ENCODE measurements around the gene MAPRE2. TPM values are rescaled to one million over a fixed set of nuclear protein-coding genes. Genes with fewer than 3 reads are reported as not detected.
"Not testable (repeated sequence)": the region's sequence is repeated elsewhere in the genome, so short reads cannot be mapped to it uniquely, and the experiment has no call there.

Gene MAPRE2
- total RNA-seq, 1 donor from 2014 or later = 16.8 TPM

DNA sequence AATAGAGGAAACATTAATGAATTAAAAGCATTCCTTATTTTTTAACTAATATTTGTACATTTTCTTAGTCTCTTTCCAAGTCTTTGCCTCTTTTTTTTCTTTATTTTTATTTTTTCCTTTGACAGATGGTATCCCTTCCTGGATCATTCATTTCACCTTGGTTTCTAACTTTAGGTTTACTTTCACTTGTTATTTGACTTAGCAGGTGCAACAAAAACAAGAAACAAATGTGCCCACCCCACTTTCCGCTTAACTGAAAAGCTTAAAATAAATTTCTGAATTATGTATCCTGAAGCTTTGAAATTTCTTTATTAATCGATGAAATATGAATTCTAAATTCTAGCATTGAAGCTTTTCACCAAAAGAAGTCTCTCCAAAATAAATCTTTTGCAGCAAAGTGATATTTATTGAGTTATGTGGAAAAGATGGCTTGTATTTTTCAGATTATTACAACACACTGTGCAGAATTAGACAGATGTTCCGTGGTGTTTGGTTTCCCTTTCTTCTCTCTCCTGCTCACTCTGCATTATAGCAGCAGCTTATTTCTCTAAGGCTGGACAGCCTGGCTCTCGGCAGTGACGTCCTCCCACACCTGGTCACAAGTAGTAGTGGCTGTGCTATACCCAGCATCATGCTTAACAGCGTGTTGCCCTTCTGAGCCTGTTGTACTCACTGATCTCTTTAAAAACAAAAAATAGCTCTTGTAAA is 100.5 kb downstream of the MAPRE2 start:
- ATAC-seq (no peak), DNase-seq (ENCODE audit: low spot score) (no peak)

DNA sequence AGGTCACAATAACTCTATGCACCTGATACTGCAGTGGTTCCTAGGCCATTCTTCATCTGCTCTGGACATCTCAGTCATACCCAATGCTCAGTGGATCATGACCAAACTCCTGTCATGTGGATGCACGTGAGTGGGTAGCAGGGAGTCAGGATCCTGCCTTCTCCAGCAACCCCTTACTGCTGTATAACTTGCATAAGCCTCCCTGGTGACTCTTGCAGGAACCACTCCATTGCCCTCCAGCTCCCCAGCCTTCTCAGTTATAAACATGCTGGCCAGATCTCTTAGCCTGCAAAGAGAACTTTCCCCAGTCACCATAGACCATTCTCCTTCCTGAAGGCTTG is 101.0 kb downstream of the MAPRE2 start:
- ATAC-seq (no peak), DNase-seq (ENCODE audit: low spot score) (no peak)

DNA sequence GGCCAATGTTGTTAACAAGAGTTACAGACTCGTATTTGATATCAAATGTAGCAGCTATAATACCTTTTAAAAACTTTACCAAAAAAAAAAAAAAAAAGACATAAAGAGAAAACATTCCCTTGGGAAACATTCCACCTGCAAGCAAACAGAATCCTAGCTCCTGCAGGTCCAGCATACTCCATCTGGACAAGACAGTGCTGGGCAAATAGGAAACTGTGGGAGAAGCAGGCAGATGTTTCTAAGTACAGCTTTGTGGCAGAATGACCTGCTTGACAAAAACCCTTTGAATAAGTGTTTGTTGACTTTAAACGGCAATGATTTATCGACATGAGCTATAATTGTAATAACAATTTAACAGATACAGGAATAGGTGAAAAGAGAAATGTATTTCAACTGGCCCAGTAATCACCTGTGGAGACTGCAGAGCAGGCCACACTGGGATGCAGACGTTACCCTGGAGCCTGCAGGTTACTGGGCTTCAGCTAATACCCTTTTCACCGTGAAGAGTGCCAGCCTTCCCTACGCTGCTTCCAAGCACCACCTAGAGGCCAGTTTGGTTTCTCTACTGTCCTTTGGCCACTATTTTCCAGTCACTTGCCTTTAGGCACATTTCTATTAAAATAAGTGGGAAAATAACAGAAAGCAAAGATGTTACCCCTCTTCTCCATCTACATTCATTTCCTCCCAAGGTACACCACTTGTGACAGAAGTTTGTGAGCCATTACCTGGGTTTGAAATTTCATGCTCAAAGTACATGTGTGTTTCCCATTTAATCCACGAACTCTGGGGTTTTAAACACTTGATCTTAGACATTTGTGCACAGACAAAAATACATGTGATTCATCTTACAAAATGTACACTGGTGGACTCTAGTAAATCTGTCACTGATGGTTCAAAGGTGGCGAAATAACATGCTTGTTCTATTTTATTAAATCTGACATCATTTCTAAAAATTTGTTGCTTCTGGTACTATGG is 102.7 kb downstream of the MAPRE2 start:
- ATAC-seq = peak; percentile 100
- peak; percentile 69 for DNase-seq (ENCODE audit: low spot score)

DNA sequence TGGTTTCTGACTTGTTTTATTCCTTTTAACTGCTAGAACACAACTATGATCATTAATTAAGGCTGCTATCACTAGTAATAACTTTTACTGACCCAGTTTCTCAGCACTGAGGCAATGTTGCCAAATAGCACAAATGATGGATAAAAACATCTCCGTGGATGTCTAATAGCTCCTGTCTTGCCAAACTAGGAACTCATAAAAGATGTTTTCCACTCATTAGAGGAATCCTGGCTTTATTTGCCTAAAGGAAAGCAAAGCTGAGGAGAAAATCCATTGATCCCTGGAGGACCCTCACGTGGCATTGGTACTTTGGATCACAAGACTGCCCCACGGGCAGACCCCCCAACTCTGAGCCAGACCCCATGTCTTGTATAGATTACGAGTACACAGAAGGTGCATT is 103.5 kb downstream of the MAPRE2 start:
- no peak for DNase-seq (ENCODE audit: low spot score)
- ATAC-seq = no peak

DNA sequence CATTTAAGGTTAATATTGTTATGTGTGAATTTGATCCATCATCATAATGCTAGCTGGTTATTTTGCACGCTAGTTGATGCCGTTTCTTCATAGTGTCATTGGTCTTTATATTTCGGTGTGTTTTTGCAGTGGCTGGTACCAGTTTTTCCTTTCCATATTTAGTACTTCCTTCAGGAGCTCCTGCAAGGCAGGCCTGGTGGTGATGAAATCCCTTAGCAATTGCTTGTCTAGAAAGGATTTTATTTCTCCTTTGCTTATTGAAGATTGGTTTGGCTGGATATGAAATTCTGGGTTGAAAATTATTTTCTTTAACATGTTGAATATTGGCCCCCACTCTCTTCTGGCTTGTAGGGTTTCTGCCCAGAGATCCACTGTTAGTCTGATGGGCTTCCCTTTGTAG is 109.0 kb downstream of the MAPRE2 start:
- not testable (repeated sequence) for DNase-seq (ENCODE audit: low spot score); ATAC-seq

DNA sequence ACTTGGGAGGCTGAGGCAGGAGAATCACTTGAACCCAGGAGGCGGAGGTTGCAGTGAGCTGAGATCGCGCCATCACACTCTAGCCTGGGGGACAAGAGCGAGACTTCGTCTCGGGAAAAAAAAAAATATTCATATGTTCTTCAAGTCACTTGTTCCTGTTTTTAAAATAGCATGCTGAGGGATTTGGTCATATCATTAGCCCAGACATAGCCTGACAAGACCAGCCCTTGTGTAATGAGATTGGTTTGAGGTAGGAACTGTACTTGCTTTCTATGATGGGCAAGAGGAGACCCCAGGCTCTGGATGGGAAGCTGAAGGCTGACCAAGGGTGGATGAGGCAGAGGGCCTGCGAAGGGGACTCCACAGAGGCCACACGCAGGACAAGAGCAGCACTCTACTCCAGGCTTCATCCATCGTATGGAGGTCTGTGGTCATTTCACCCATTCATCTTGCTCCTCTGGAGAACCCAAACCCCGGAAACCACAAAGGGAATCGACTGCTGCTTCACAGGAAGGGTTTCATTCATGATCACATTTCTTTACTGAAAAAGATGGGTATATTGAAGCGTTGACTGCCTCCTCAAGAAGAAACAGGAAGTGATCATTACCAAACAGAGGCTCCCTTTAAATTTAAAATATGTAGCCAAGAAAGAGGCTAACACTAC is 112.5 kb downstream of the MAPRE2 start:
- ATAC-seq (no peak), DNase-seq (ENCODE audit: low spot score) (no peak)

DNA sequence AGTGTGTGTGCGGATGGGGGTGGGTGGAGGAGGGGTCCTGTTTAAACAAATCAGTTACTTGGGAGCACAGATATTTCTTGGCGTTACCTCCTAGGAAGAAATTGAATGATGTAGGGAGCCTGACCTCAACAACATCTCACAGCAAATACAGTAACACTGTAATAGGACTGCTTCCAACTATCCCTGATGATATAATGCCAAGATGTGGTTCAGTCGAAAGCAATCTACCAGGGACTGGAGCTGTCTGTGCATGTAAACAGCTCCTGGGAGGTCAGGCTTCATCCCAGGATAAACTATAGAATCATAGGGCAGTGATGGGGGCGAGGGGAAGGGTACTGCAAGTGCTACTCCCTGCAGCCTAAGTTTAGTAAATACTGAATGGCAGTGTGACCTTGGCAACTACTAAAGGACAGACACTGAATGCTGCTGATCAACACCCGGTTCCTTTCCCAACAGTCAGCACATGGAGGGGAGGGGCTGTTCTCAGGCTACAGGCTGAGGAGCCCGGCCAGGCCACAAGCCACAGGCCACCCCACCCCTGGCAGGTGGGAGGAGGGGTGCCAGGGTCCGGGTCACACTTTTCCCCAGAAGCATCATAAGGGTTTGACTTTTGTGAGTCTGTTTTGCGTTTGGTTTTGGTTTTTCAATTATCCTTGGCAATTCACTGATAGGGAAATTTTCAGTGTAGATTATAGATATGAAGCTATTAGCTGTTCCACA is 114.3 kb downstream of the MAPRE2 start:
- DNase-seq (ENCODE audit: low spot score) = no peak
- no peak for ATAC-seq

DNA sequence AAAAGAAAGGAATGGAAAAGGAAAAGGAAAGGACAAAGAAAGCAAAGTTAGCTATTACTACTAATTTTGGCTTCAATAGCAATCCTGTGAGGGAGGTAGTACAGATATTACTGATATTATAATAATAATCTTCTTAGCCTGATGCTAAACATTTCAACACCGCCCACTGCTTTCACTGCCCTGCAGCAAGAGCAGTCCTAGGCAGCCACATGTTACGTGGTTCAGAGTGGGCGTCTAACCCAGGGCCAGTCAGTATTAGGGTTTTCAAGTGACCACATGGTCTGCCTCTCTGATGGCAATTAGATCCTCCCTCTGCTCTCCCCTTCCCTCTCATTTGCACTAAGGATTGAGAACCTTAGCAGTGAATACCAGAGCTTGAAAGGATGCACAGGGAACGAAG is 116.0 kb downstream of the MAPRE2 start:
- DNase-seq (ENCODE audit: low spot score) (no peak), ATAC-seq (no peak)

DNA sequence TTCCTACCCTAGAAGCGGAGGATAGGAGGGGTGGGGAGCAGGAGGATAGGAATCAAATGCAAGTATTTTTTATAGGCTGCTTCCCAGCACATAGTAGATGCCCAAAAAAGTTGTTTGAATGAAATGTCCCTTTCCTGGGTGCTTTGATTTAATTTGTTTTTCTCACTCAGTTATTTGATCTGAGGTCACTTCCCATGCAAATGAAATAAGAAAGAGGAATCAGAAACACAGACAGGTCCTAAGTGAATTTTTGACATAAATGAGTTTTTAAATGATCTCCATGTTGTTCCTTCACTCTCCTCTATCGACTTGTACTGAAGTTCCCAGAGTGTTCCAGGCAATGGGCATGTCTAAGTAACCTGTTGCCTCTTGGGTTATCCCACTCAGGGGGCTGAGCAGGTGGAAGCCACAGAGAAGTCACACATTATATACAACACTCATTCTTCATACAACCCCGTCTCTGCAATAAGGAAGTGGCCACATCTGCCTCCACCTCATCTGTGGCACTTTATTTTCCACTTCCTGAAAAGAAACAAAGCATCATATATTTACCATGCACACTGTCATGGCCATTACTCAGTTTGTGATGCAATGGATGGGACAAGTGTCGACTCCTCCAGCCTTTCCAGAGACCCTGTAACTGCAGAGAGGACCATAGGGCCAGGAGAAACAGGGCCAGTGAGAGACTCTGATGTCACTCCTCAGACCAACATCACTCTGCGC is 117.7 kb downstream of the MAPRE2 start:
- DNase-seq (ENCODE audit: low spot score) (no peak), ATAC-seq (no peak)

DNA sequence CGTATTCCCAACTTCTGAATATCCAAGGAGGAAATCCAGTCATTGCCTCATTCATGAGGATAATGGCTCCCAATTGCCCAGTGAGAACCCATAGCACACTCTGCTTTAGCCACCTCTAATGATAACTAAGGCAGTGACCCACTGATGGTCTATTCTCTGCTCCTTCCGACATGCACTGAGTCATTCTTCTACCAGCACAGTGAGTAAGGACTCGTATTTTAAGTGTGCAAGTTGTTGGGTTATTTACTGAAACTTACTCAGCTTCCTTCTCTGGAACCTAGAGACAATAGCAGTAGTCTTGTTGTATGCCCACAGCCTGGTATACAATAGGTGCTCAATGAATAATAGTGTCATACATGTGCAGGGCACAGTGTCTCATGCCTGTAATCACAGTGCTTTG is 118.6 kb downstream of the MAPRE2 start:
- no peak for ATAC-seq
- DNase-seq (ENCODE audit: low spot score) = no peak

DNA sequence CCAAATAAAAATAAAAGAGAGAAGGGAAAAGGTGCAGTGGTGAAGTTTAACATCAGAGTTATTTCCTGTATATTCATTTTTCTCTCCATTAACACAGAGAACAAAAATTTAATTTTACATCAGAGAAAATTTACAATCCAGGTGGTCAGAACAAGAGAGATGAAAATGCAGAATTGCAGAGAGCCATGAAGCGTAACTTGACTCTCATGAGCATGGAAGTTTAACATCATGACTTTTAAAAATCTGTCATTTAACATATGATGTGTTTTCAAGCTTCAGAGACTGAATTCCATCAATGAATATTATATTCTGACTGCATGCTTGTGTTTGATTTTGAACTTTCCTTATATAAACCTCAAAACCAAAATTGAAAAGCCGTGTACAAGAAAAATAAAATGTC is 120.3 kb downstream of the MAPRE2 start:
- ATAC-seq = no peak
- DNase-seq (ENCODE audit: low spot score) = no peak

DNA sequence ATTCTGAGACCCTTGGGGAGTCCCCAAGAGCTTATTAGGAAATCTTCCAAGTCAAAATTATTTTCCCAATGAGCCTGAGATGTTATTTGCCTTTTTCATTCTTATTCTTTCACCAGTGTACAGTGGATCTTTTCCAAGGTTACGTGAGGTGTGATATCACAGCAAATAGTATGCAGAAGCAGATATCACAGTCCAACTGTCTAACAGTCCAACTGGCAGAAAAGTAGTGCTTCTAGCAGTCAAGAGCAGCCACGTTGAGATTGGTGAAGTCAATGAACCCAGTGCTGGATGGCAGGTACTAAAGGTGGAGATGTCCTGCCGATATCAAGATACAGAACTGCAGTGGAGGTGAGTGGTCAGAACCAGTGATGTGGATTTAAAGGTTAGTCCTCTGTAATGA is 120.7 kb downstream of the MAPRE2 start:
- DNase-seq (ENCODE audit: low spot score) = no peak
- peak; percentile 79 for ATAC-seq

DNA sequence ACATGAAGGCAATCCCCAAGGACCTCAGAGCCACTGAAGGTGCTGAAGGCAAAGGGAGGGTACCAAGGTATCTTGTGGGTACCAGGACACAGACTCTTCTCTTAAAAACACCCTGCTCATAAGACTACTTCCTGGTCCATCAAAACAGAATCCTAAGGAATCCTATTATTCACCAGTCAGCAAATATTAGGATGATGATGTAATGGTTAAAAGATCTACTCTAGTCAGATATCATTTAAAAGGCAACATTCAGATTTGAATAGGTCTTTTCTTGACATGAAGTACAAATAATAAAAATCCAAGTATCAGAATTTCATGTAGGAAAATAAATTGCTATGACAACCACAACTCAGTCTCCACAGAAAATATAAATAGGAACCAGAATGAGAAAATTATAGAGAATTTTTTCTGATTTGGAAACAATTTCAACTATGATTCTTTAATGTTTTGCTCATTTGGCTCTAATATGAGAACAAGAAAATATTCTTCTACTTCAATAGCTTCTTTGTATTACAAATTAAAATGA is 121.9 kb downstream of the MAPRE2 start:
- ATAC-seq (no peak), DNase-seq (ENCODE audit: low spot score) (no peak)

DNA sequence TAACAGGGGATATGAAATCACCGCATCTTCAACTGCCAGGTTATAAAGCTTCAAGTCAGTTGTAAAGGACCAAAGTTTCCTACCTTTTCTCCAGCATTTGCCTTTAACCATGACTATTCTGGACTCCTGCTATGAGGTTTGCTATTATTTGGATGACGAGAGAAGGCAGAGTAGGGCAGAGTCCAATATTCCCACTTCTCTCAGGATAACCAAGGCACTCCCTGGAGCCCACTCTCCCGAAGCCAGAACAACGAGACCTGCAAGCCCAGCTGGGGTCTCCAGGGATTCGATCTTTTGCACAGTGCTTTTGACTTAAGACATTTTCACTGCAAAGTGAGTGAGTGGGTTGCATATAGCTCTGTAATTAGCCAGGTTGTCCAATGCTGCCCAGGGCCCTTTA is 122.5 kb downstream of the MAPRE2 start:
- DNase-seq (ENCODE audit: low spot score) = no peak
- ATAC-seq = no peak

DNA sequence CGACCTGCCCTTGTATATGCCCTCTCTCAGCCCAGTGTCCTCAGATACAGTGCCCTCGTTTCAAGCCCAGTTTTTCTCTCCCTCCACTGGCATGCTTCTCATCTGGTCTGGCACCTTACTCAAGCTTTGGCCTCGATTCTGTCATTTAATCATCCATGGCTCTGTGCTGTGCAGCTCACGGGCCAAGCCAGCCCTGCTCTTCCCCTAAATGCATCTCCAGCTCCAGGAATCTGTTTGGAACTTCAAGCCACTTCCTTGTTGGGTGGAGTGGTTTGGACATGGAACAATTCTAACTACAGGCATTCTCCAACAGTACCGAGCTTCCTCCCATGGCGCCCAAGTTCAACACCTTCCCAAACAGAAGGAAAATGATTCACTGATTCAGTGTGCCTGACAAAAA is 122.9 kb downstream of the MAPRE2 start:
- DNase-seq (ENCODE audit: low spot score) (no peak), ATAC-seq (no peak)

DNA sequence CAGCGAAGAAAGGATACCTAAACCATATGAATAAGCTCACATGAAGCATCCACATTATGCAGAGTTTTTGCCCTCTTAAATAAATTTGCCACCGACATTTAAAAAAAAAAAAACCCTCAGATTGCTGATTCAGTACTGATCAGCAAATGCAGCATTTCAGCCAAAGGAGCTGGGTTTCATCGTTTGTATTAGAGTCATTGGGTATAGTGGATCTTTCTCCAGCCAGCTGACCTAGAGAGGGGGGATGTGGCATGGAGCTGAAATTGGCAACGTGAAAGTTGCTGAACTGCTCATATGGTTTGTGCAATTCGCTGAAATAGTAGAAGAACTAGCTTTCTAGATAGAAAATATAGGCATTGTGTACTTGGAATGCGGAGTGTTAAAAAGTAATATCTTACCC is 126.1 kb downstream of the MAPRE2 start:
- DNase-seq (ENCODE audit: low spot score) = no peak
- ATAC-seq = no peak

DNA sequence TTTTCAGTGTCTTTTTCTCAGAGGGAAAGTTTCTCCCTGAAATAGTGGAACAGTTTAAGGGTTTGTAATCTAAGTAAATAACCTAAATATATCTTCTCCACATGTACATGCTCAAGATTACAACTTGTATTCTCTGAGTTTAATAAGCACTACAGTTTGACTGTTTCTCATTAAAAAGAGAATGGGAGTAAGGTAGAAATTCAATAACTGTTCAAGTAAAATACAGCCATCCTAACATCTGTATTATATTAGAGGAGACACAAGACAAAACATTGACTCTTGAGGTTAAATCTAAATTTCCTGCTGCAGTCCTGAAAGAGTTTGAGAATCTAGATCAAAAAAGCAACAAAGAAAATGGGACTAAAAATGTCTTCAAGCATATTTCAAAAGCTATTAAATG is 126.6 kb downstream of the MAPRE2 start:
- ATAC-seq (no peak), DNase-seq (ENCODE audit: low spot score) (no peak)

DNA sequence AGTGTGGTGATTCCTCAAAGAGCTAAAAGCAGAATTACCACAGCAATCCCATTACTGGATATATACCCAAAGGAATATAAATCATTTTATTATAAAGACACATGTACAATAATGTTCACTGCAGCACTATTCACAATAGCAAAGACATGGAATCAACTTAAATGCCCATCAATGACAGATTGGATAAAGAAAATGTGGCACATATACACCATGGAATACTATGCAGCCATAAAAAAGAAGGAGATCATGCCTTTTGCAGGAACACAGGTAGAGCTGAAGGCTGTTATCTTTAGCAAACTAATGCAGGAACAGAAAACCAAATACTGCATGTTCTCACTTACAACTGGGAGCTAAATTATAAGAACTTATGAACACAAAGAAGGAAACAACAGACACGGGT is 129.1 kb downstream of the MAPRE2 start:
- ATAC-seq = not testable (repeated sequence)

DNA sequence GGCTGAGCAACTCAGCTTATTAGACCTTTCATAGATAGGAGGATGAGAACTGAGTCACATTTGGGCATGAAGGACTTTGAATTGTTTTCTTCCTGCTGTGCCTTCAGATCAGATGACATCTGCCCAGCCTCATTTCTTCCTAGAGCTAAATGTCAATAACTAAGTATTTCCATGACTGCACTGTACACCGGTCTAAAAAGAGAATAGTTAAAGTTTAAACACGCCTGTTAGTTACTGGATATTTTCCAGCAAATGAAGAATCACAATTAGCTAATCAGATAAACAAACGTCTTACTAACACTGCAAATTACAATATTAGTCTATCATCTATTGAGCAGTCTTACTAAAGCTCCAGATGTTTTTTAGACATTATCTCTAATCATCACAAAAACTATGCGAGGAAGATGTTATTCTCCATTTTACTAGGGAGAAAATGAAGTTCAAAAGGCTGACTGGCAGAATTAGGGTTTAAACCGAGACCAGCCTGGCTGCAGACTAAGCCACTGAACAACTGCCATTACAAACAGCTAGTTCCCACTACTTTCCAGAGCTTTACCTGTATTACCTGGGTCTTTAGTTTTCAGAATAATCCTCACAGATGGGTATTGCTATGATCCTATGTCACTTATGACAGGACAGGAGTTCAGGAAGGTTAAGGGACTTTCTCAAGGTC is 130.2 kb downstream of the MAPRE2 start:
- no peak for DNase-seq (ENCODE audit: low spot score)

More for the DNA sequence above, 129.1 kb downstream of the MAPRE2 start:
- DNase-seq (ENCODE audit: low spot score) = not testable (repeated sequence)

DNA sequence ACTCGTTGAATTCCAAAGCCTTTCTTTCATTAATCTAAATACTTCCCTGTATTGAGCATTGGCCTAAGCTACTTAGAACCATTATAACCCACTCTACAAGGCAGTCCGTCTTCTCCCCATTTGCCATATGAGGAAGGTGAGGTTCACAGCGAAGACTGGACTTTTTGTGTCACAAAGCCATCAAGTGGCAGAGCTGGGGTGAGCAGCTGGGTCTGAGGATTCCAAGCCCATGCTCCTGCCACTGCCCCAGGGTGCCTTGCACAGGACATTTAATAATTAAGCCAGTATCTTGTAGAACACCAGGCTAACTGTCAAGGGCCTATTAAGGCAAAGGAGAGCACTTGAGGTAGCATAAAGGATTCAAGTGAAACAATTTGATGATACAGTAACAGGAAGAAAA is 130.8 kb downstream of the MAPRE2 start:
- DNase-seq (ENCODE audit: low spot score) (no peak), ATAC-seq (peak; percentile 34)

More for the DNA sequence above, 130.2 kb downstream of the MAPRE2 start:
- peak; percentile 87 for ATAC-seq

Data from left lobe of liver (tissue), 2 donors.